T-helper 1 cell (primary cell): ENCODE data around the gene TAS1R2.

ENCODE experiments used
- DNase-seq, 5 donors: peaks; one replicate each; pipeline ENCODE4 v3.0.0-alpha.2; 2012 to 2020

Gene TAS1R2

DNA sequence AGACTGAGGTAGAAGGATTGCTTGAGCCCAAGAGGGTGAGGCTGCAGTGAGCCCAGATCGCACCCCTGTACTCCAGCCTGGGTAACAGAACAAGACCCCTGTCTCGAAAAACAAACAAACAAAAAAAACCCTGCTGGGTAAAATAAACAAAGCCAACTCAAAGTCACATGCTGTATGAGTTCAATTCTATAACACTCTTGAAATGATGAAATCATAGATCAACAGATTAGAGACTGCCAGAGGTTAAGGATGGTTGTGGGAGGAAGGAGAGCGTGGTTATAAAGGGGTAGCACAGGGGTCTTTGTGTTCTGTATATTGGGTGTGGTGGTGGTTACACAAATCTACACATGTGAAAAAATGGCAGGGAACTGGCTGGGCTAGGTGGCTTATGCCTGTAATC, 62.5 kb downstream of the TAS1R2 start:
- no peak for DNase-seq

DNA sequence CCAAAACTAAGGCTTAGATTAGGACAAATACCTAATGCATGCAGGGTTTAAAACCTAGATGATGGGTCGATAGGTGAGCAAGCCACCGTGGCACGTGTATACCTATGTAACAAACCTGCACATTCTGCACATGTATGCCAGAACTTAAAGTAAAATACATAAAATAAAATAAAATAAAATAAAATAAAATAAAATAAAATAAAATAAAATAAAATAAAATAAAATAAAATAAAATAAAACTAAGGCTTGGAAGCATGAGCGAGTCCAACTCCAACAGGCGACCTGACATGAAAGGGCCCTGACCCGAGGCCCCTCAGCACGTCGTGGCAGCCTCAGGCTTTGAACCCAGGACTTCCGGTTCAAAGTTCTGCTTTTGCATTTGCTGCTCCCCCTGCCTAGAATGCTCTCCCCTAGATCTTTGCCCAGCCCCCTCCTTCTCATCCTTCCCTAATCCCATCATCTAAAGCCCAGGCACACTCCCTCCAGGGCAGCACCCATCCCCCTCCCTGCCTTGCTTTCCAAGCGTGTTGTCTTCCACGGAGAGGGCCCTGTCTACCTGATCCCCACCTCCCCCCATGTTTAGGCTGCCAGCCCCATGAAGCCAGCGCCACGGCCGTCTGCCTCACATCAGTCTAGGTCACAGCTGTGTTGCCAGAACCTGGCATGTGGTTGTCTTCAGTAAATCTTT, 64.3 kb downstream of the TAS1R2 start:
- no peak for DNase-seq

GRCh38 chr1:18794561-18794960, 64.9 kb downstream of the TAS1R2 start:
- DNase-seq: no peak

DNA sequence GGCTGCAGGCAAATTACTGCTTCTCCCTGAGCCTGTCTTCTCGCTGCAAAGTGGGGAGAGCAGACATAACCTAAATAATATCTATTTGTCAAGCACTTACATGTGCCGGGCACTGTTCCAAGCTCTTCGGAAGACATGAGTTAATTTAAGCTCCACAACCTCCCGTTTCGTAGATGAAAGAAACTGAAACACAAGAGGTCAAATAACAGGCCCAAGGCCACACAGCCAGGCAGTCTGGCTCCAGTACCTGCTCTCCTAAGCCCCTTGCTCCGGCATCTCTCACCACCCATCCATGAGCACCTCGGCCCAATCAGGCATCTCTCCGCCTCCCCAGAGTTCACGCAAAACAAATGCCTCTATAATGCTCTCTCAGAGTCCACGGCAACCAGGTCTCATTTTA, 65.4 kb downstream of the TAS1R2 start:
- DNase-seq: no peak

DNA sequence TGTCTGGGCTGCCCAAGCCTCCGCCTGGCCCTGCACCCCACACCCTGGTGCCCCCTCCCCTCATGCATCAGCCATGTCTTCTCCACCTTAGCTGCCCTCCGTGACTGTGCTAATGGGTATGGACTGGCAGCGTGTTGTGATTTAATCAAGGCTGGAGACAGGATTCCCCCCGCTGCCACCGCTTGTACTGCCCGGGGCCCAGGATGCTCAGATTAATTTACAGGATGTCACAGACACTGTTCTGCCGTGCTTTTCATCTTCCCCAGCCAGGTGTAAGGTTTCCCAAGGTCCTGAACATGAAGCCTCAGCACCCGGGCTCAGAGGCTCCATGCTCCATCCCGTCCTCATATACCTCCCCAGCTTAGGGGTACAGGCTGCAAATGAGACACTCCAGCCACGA, 66.3 kb downstream of the TAS1R2 start:
- no peak for DNase-seq

DNA sequence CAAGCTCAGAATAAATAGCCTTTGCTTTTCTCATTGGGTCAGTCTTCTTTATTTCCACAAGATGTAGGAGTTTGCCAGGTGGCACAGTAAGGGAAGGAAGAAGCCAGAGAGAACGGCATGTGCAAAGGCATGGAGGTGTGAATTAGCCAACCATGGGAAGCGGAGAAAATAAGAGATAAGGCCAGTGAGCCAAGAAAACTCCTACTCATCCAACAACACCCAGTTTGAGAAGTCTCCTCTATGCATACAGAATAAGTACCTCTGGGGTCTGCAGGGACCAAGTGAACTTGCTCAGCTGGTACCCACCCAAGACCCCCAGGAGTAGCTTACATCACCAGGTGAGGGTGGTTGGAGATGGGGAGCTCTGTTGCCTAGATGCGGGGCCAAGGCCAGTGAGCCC, 66.7 kb downstream of the TAS1R2 start:
- no peak for DNase-seq
